Right kidney (tissue), 1 donor: ENCODE results near the gene ABCB8.

Source experiments
- DNase-seq: peaks from one replicate; pipeline ENCODE4 v3.0.0-alpha.2; 2016

The ABCB8 gene

GRCh38 chr7:151087245-151088018 is 59.2 kb downstream of the ABCB8 start:
- peak; percentile 75 for DNase-seq

- DNase-seq: no peak
Observed at GRCh38 chr7:151088019-151088855, 60.0 kb downstream of the ABCB8 start.

- DNase-seq: peak; percentile 55
Observed at GRCh38 chr7:151088856-151089699, 60.8 kb downstream of the ABCB8 start.

- no peak for DNase-seq
Observed at GRCh38 chr7:151089893-151090730, 61.9 kb downstream of the ABCB8 start.

GRCh38 chr7:151091003-151091402 is 62.8 kb downstream of the ABCB8 start:
- no peak for DNase-seq

GRCh38 chr7:151091431-151091830 is 63.2 kb downstream of the ABCB8 start:
- DNase-seq: no peak

- no peak for DNase-seq
Observed at GRCh38 chr7:151091988-151092387, 63.7 kb downstream of the ABCB8 start.

GRCh38 chr7:151093748-151094147 is 65.5 kb downstream of the ABCB8 start:
- DNase-seq: no peak

GRCh38 chr7:151094675-151095074 is 66.4 kb downstream of the ABCB8 start:
- DNase-seq: no peak

- DNase-seq: no peak
Observed at GRCh38 chr7:151095123-151095797, 67.0 kb downstream of the ABCB8 start.

GRCh38 chr7:151095828-151096475 is 67.7 kb downstream of the ABCB8 start:
- no peak for DNase-seq
